HS-5 (cell line): Measurements from ENCODE around the gene MAGEA2.
"Not testable (repeated sequence)": the region's sequence is repeated elsewhere in the genome, so short reads cannot be mapped to it uniquely, and the experiment has no call there.

Experiments used
- DNase-seq: peaks from one replicate; pipeline ENCODE4 v3.0.0-alpha.2; 2012; ENCODE audit warnings: low read depth

Gene MAGEA2, protein sequence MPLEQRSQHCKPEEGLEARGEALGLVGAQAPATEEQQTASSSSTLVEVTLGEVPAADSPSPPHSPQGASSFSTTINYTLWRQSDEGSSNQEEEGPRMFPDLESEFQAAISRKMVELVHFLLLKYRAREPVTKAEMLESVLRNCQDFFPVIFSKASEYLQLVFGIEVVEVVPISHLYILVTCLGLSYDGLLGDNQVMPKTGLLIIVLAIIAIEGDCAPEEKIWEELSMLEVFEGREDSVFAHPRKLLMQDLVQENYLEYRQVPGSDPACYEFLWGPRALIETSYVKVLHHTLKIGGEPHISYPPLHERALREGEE

DNA sequence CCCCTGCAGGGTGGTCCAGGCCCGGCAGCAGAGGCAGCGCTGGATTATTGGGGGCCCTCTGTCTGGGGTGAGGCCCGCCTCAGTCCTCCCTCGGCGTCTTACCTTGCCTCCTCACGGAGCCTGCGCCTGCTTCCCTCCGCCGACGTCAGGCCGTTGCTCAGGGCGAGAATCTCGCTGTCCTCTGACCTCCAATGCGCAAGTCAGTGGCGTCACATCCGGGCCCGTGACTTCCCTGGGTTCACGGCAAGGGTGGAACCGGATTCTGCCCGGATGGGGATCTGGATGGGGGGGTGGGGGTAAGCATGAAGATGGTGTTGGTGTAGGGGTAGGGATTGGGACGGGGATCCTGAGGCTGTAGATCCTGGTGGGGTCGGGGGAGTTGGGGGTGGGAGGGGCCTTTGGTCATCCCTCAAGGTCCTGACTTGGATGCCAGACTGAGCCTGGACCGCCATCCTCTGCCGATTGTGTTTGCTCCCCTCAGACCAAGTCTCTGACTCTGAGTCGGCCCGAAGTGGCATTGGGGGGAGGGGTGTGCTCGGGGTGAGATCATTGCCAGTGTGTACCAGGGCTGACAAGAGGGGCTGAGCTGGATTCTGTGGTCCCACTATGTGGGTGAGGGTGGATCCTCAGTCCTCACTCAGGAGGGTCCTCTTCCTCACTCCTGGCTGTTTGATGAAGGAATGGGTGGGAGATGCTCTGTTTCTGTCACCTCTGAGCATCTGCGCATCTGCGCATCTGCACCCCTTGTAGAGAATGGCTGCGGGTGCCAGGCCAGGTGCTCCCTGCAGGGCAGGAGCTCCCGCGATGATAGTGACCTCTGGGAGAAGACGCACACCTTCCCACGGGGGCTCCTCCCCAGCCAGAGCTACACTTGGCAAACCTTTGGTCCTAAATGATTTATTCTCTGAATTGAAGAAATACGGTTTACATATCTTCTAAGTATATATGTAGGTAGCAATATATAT is at the start of gene MAGEA2:
Gene MAGEA2 (minus strand): TSS at position 157 of the 965 bp plus-strand sequence. CDS start 2,479 bp downstream, outside the sequence.
- DNase-seq, result not testable (repeated sequence)

DNA sequence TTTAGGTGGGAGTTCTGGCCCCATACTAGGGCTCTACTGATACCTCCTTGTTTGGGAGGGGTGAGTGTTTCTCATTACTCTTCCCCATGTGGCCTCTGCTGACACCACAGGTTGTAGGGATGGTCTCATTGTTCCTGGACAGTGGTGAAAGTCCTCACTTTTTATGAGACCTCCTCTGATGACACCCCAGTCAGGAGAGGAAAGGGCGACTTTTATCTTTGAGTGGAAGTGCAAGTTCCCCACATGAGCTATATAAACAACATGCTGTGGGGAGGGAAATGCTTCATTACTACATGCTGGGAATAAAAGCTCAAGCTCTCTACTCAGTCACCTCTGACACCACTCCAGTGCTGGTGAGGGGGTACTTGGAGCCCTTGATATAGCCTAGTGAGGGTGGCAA is 45.3 kb upstream of the MAGEA2 start:
- DNase-seq, result no peak

DNA sequence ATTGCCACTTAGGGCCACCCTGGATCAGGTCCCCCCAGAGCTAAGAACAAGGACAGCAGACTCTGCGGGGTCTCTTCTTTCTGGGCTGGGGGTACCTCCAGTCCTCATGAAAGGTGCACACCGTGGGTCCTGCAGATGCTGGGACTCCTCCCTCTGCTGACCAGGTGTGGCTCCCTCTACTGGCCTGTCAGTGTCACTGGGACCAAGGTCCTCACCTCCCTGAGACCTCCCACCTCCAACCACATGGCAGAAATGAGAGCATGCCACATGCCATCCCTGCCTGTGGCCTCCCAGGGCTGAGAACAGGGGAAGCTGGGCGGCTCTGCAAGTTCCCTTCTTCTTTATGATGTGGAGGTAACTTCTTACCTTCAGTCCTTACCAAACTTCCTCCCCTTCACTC is 33.4 kb upstream of the MAGEA2 start:
- DNase-seq, result not testable (repeated sequence)

DNA sequence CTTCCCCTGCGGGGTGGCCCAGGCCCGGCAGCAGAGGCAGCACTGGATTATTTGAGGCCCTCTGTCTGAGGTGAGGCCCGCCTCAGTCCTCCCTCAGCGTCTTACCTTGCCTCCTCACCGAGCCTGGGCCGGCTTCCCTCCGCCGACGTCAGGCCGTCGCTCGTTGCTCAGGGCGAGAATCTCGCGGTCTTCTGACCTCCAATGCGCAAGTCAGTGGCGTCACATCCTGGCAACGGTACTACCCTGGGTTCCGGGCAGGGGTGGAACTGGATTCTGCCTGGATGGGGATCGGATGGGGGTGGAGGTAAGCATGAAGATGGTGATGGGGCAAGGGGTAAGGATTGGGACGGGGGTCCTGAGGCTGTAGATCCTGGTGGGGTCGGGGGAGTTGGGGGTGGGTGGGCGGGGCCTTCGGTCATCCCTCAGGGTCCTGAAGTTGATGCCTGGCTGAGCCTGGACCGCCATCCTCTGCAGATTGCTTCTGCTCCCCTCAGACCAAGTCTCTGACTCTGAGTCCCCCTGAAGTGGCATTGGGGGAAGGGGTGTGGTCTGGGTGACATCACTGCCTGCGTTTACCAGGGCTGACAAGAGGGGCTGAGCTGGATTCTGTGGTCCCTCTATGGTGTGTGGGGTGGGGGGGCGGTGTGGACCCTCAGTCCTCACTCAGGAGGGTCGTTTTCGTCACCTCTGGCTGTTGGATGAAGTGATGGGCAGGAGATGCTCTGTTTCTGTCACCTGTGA is 16.1 kb upstream of the MAGEA2 start, which contains the start of gene MAGEA6:
Gene MAGEA6 (minus strand): TSS at position 141 of the 741 bp plus-strand sequence. CDS start 2,039 bp downstream, outside the sequence.
- DNase-seq, result not testable (repeated sequence)

DNA sequence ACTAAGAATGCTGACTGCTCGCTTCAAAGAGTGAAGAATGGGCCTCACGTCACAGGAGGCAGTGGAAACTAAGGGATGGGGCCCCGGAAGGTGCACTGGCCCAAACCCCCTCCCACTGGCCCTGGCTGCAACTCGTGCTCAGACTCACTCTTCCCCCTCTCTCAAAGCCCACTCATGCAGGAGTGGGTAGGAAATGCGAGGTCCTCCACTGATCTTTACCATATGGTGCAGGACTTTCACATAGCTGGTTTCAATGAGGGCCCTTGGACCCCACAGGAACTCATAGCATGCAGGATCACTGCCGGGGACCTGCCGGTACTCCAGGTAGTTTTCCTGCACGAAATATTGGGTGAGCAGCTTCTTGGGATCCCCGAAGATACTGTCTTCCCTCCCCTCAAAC is 12.9 kb upstream of the MAGEA2 start:
- DNase-seq, result not testable (repeated sequence)

DNA sequence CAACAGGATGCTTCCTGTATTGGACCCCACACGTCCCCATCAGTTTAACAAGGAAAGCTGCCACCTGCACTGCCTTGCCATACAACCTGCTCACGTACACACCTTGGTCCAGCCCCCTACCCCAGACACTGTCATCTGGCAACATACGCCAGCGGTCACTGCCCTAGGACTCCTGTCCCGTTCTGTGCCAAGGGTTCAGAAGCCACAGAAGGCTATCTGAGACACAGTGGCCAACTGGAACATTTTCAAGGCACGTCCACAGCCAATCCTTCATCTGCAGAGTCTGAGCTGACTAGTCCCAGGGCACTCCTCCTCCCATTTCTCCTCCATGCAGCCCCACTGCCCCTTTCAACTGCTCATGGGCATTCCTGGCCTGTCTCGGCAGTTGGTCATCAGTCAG is 7.9 kb upstream of the MAGEA2 start:
- DNase-seq, result not testable (repeated sequence)

DNA sequence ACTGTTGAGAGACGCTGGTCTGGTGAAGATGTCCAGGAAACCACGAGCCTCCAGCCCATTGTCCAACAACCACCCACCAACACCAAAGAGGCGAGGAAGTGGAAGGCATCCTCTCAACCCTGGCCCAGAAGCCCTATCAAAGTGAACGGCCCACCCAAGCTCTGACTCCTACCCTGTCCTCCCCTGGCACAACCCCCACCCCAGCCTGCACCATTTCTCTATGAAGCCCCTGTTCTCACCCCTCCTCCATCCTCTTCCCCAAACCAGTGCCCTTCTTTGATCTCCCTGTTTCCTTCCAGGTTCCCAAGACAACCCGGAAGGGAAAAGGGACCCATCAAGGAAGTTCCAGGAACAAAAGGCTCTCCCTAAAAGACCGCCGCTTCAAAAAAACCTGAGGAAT is 5.9 kb upstream of the MAGEA2 start:
- DNase-seq, result not testable (repeated sequence)

DNA sequence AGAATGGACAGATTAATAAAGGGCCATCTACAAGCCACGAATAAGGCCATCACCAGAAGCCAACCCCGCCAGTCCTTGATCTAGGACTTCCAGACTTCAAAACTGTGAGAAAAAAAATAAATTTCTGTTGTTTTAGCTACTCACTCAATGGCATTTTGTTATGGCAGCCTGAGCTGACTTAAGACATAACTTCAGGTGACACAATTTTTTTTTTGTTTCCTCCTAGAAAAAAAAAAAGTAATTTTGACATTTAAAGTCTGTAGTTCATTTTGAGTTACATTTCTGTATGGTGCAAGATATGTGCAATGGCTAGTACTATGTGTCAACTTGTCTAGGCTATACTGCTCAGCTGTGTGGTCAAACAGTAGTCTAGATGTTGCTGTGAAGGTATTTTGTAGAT is 5.3 kb upstream of the MAGEA2 start, which contains the start of gene CSAG3:
Gene CSAG3 (plus strand): TSS at position 301 of the 400 bp plus-strand sequence.
- not testable (repeated sequence) for DNase-seq

DNA sequence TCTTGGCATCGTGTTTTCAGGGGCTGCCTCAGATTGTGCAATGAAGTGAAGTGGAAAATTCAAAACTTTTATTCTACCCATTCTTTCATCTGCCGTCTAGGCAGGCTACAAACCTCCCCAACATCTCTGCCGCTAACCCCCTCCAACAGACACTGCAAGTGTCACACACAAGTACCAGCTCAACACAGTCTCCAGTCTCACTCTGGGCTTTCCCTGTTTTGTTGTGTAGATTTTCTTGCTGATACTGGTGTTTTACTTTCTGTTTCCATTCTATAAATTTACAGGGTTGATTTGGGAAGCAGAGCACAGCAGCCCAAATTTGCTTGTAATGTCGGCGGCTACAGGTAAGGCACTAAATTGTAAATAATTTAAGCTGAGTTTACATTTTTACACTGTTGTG is 1.2 kb upstream of the MAGEA2 start:
- DNase-seq, result not testable (repeated sequence)

DNA sequence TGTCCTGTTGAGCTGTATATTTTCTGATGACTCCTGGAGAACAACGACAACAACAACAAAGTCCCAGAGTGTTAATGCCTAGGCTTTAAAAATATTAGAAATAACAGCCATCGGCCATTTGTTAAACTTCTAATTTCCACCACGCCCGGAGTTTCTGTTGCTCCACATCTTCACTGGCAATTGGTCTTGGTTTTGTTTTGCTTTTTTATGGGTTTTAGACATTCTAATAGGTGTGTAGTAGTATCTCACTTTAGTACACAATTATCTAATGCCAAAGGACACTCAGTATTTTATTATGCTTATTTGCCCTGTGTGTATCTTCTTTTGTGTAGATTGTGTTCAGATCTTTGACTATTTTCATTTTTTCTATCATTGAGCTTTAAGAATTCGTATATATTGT is 15.1 kb downstream of the MAGEA2 start:
- DNase-seq, result no peak

DNA sequence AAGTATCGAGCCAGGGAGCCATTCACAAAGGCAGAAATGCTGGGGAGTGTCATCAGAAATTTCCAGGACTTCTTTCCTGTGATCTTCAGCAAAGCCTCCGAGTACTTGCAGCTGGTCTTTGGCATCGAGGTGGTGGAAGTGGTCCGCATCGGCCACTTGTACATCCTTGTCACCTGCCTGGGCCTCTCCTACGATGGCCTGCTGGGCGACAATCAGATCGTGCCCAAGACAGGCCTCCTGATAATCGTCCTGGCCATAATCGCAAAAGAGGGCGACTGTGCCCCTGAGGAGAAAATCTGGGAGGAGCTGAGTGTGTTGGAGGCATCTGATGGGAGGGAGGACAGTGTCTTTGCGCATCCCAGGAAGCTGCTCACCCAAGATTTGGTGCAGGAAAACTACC is 17.1 kb downstream of the MAGEA2 start:
- not testable (repeated sequence) for DNase-seq

DNA sequence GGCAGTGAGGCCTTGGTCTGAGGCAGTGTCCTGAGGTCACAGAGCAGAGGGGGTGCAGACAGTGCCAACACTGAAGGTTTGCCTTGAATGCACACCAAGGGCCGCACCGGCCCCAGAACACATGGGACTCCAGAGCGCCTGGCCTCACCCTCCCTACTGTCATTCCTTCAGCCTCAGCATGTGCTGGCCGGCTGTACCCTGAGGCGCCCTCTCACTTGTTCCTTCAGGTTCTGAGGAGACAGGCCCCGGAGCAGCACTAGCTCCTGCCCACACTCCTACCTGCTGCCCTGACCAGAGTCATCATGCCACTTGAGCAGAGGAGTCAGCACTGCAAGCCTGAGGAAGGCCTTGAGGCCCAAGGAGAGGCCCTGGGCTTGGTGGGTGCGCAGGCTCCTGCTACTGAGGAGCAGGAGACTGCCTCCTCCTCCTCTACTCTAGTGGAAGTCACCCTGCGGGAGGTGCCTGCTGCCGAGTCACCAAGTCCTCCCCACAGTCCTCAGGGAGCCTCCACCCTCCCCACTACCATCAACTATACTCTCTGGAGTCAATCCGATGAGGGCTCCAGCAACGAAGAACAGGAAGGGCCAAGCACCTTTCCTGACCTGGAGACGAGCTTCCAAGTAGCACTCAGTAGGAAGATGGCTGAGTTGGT is 17.7 kb downstream of the MAGEA2 start:
- no peak for DNase-seq

DNA sequence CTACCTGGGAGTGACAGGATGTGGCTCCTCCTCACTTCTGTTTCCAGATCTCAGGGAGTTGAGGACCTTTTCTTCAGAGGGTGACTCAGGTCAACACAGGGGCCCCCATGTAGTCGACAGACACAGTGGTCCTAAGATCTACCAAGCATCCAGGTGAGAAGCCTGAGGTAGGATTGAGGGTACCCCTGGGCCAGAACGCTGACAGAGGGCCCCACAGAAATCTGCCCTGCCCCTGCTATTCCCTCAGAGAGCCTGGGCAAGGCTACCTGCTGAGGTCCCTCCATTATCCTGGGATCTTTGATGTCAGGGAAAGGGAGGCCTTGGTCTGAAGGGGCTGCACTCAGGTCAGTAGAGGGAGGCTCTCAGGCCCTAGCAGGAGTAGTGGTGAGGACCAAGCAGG is 18.5 kb downstream of the MAGEA2 start:
- no peak for DNase-seq

DNA sequence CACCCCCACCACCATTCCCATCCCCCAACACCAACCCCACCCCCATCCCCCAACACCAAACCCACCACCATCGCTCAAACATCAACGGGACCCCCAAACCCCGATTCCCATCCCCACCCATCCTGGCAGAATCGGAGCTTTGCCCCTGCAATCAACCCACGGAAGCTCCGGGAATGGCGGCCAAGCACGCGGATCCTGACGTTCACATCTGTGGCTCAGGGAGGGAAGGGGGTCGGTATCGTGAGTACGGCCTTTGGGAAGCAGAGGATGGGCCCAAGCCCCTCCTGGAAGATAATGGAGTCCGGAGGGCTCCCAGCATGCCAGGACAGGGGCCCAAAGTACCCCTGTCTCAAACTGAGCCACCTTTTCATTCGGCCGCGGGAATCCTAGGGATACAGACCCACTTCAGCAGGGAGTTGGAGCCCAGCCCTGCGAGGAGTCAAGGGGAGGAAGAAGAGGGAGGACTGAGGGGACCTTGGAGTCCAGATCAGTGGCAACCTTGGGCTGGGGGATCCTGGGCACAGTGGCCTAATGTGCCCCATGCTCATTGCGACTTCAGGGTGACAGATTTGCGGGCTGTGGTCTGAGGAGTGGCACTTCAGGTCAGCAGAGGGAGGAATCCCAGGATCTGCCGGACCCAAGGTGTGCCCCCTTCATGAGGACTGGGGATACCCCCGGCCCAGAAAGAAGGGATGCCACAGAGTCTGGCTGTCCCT is 19.3 kb downstream of the MAGEA2 start:
- not testable (repeated sequence) for DNase-seq

DNA sequence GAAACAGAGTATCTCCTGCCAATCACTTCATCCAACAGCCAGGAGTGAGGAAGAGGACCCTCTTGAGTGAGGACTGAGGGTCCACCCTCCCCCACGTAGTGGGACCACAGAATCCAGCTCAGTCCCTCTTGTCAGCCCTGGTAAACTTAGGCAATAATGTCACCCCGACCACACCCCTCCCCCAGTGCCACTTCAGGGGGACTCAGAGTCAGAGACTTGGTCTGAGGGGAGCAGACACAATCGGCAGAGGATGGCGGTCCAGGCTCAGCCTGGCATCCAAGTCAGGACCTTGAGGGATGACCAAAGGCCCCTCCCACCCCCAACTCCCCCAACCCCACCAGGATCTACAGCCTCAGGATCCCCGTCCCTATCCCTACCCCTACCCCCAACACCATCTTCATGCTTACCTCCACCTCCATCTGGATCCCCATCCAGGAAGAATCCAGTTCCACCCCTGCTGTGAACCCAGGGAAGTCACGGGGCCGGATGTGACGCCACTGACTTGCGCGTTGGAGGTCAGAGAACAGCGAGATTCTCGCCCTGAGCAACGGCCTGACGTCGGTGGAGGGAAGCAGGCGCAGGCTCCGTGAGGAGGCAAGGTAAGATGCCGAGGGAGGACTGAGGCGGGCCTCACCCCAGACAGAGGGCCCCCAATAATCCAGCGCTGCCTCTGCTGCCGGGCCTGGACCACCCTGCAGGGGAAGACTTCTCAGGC is 20.2 kb downstream of the MAGEA2 start, which contains the start of the genes CSAG1 and MAGEA12:
Gene CSAG1 (minus strand): TSS at position 461 of the 715 bp plus-strand sequence. CDS start 1,261 bp downstream, outside the sequence.
Gene MAGEA12 (plus strand): TSS at position 497 of the 715 bp plus-strand sequence. CDS start 2,405 bp downstream, outside the sequence.
- no peak for DNase-seq

DNA sequence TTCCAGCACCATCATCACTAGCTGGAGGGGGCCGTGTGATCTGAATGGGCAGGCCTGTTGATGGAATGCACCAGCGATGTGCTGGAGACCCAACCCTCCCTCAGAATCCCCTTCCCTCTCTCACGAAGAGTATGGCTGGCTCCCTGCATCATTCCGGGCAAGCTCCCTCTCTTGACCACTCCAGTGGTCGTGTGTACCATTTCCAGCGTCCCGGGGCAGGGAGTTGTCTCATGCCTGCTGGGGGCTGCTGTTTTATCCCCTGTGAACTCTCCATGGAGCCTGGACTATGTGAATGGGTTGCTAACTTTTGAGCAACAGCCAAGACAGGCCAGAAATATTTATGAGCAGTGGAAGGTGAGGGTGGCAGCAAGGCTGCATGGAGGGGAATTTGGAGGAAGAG is 28.2 kb downstream of the MAGEA2 start:
- no peak for DNase-seq

DNA sequence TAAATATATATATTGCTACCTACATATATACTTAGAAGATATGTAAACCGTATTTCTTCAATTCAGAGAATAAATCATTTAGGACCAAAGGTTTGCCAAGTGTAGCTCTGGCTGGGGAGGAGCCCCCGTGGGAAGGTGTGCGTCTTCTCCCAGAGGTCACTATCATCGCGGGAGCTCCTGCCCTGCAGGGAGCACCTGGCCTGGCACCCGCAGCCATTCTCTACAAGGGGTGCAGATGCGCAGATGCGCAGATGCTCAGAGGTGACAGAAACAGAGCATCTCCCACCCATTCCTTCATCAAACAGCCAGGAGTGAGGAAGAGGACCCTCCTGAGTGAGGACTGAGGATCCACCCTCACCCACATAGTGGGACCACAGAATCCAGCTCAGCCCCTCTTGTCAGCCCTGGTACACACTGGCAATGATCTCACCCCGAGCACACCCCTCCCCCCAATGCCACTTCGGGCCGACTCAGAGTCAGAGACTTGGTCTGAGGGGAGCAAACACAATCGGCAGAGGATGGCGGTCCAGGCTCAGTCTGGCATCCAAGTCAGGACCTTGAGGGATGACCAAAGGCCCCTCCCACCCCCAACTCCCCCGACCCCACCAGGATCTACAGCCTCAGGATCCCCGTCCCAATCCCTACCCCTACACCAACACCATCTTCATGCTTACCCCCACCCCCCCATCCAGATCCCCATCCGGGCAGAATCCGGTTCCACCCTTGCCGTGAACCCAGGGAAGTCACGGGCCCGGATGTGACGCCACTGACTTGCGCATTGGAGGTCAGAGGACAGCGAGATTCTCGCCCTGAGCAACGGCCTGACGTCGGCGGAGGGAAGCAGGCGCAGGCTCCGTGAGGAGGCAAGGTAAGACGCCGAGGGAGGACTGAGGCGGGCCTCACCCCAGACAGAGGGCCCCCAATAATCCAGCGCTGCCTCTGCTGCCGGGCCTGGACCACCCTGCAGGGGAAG is 39.5 kb downstream of the MAGEA2 start, which contains the start of gene MAGEA2B:
Gene MAGEA2B (plus strand): TSS at position 814 of the 973 bp plus-strand sequence. CDS start 2,479 bp downstream, outside the sequence.
- not testable (repeated sequence) for DNase-seq

DNA sequence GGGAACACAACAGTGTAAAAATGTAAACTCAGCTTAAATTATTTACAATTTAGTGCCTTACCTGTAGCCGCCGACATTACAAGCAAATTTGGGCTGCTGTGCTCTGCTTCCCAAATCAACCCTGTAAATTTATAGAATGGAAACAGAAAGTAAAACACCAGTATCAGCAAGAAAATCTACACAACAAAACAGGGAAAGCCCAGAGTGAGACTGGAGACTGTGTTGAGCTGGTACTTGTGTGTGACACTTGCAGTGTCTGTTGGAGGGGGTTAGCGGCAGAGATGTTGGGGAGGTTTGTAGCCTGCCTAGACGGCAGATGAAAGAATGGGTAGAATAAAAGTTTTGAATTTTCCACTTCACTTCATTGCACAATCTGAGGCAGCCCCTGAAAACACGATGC is 40.4 kb downstream of the MAGEA2 start:
- not testable (repeated sequence) for DNase-seq
